Glomerular endothelial cell (primary cell): ENCODE data around the gene GALK2. TPM values are rescaled to one million over a fixed set of nuclear protein-coding genes. Genes with fewer than 3 reads are reported as not detected.
"Not testable (repeated sequence)": the region's sequence is repeated elsewhere in the genome, so short reads cannot be mapped to it uniquely, and the experiment has no call there.

ENCODE experiments used
- DNase-seq: peaks from one replicate; pipeline ENCODE4 v3.0.0-alpha.2; 2011; ENCODE audit warnings: low read depth, low spot score; ENCODE audit errors: extremely low read depth
- total RNA-seq: library from RNA; depleted of rRNA; stranded (reverse); fragments of >200 nt; gene quantifications from 2 replicates; pipeline ENCODE4 v1.2.3, GENCODE V29; 2015

The GALK2 gene
- total RNA-seq, 1 donor from 2014 or later: 28.8 TPM

- no peak for DNase-seq
These were observed 46.0 kb downstream of the GALK2 start for GRCh38 chr15:49215768-49216739.

- no peak for DNase-seq
These were observed 53.7 kb downstream of the GALK2 start for GRCh38 chr15:49223536-49224274.

GRCh38 chr15:49225572-49226281, 55.7 kb downstream of the GALK2 start:
- DNase-seq: no peak

GRCh38 chr15:49227602-49228001, 57.6 kb downstream of the GALK2 start:
- no peak for DNase-seq

GRCh38 chr15:49229922-49230321, 59.9 kb downstream of the GALK2 start:
- no peak for DNase-seq

GRCh38 chr15:49232236-49232806, 62.3 kb downstream of the GALK2 start:
- no peak for DNase-seq

GRCh38 chr15:49235446-49236124, 65.5 kb downstream of the GALK2 start:
- peak; percentile 75 for DNase-seq

GRCh38 chr15:49236869-49237268, 66.8 kb downstream of the GALK2 start:
- no peak for DNase-seq

- DNase-seq: no peak
These were observed 68.3 kb downstream of the GALK2 start for GRCh38 chr15:49238342-49238741.

- no peak for DNase-seq
These were observed 69.1 kb downstream of the GALK2 start for GRCh38 chr15:49239105-49239504.

GRCh38 chr15:49242820-49243219, 72.8 kb downstream of the GALK2 start:
- DNase-seq: no peak

GRCh38 chr15:49247556-49248110, 77.6 kb downstream of the GALK2 start:
- DNase-seq: no peak

- DNase-seq: no peak
These were observed 78.2 kb downstream of the GALK2 start for GRCh38 chr15:49248291-49248690.

GRCh38 chr15:49255966-49256759, 86.1 kb downstream of the GALK2 start:
- DNase-seq: no peak

GRCh38 chr15:49265117-49265516, 95.1 kb downstream of the GALK2 start:
- DNase-seq: not testable (repeated sequence)

- DNase-seq: no peak
These were observed 95.9 kb downstream of the GALK2 start for GRCh38 chr15:49265911-49266310.

GRCh38 chr15:49270541-49271421, 100.7 kb downstream of the GALK2 start:
- no peak for DNase-seq

GRCh38 chr15:49273734-49274318, 103.8 kb downstream of the GALK2 start:
- no peak for DNase-seq
